ENCODE results near the gene LPCAT4.

Gene LPCAT4

DNA sequence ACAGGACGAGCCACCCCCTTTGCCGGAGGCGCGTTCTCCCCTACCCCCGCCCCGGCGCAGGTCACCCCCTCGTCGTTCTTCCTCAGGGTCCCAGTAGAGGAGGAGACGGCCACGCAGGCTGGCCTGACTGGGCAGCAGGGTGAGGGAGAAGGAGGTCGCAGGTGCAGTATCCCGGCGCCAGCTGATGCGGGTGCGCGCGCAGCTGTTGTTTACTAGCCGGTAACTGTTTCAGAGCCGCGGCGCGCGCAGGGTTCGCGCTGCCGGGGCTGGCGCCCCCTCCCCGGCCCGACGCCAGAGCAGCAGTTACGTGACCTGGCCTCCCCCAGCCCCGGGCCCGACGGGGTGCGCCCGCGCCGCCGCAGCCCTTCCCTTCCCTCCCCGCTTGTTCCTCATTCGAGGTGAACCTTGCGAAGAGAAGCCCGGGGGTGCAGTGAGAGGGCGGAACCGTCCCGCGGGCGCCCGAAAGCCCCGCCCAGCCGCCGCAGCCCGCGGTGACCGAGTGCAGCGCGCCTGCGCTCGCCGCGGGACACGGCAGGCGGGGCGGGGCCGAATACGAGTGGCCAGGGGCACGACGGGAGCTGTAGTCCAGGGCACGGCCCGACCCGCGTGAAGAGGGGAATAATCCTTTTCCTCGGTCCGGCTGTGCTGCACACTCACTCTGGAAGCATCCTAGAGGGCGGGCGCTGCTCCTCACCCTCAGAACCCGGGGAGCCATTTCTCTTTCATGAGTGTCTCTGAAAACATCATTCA, 29.3 kb downstream of the LPCAT4 start, which contains the start of gene SLC12A6:
SLC12A6 (minus strand) TSS at position 225 of the 750 bp plus-strand sequence. CDS start 1,101 bp downstream, outside the sequence.
- DNase-seq (ENCODE audit: low read depth in 3 of 3) = peak; percentile 81 to 88 (median 85)

DNA sequence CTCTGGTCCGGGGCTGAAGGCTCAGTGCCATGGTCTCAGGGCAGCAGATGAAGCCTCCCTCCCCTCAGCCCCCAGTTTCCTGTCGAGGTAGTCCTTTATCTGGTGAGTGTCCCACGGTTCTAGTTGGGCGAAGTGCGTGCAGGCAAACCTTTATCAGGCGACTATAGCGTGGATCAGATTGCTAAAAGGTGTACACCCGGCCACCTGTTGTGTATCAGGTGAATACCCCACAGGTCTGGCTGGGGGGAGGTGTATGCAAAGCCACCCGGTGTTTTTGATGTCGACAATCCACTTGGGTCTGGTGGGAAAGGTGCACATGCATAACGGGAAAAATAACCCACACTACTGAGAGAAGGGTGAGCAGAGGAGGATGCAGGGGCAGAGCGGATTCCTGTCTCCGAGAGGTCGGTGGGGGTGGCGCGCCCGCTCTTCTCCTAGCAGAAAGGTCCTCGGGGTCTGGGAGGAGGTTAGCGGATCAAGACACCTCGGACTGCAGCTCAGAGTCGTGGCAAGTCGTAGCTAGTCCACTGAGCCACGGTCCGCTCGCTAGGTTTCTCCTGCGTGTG, 29.9 kb downstream of the LPCAT4 start:
- DNase-seq (ENCODE audit: low read depth in 3 of 3) = no peak

DNA sequence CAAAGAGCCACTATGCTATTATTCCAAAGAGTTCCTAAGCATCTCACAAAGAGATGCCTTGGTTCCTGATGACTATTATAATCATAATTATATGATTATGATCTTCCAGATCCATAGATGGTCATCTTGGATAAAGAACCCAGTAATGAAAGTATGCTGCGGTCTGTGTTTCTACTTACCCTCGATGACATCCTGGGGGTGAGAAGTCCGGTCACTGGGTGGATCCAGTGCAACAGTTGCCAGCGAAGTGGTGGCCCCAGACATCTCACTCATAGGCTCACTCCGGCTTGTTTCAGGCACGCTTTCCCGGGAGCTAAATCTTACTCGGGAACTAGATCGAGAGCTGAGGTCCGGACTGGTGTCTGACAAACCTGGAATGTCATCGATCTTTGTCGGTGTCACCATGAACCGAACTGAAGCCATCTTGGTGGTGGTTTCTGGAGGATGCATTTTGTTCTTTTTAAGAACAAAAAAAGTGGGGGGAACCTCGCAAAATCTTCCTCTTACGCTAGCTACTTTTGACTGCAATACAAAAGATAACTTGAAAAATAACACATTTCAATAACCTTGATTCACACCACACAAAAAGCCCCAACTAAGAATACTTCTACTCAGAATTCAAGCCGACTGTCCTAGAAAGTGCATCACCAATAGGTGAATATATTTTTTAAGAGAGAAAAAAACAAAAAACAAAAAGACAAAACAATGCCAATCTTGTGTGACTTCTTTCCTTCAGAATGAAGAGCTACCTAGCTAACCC, 30.6 kb downstream of the LPCAT4 start:
- DNase-seq (ENCODE audit: low read depth in 3 of 3) = no peak

DNA sequence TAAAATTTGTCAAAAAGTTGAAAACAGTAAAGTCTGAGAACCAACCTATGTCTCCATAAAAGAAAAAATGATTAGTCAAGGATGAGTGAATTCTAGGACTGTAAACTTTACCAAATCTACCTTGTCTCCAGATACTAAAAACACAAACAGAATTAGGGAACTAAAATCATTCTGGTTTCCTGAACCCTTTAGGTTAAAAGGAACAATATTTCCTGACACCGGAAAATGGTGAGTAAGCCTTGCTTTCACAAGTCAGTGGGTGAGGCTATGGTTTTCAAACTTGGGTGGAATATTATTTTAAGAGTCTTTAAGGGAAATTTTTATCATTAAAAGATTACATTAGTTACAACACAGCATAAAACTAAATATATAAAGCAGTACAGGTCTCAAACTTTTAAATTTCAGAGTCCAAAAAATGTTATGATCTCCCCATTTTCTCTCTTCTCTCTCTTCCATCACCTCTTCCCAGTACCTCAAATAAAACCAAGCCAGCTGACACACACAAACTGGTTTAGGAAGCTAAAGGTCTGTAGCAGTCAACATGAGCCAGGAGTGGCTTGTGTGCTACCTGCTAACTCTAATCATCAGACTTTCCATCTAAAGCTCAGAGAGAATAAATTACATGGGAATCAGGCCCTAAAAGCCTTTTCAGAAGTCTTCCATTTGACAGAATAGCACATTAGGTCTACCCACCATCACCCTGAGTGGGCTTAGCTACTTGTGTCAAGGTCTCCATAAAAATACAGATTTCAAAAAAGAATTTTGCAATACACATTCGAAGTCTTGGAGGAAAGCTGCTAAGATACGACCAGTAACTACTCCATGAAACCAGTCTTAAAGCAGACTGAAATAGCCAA, 31.6 kb downstream of the LPCAT4 start:
- DNase-seq (ENCODE audit: low read depth in 3 of 3) = no peak

DNA sequence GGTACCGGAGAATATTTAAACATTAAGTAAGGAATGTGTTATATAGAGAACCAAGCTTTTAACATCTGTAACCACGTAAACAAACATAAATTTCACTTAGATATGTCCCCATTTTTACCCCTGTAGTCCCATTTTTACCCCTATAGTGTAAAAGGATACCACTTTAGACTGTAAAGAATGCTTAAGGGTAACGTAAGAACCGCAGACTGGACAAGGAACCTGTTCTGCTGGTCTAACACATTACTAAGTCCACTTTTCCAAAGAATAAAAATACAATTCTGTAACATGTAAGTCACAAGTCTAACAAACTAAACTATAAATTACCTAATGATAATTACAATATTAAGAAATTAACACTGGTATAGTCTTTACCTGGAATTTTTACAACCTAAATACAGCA, 32.3 kb downstream of the LPCAT4 start:
- no peak for DNase-seq (ENCODE audit: low read depth in 3 of 3)

DNA sequence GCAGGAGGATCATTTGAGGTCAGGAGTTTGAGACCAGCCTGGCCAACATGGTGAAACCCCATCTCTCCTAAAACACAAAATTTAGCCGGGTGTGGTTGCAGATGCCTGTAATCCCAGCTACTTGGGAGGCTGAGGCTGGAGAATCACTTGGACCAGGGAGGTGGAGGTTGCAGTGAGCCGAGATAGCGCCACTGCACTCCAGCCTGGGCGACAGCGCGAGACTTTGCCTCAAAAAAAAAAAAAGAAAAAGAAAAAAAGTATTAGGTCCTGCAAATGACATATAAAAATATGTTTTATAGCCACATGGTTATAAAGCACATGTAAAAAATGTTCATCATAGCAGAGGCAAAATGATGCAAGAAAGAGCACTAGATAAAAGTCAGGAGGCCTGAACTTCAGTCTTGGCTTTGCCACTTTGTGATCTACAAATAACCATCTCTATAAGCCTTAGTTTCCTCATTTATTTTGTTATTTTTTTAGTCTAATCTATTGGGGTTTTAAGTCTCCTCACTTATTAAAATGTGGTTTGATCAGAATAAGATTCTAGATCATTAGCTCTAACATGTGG, 34.4 kb downstream of the LPCAT4 start:
- DNase-seq (ENCODE audit: low read depth in 3 of 3) = no peak

DNA sequence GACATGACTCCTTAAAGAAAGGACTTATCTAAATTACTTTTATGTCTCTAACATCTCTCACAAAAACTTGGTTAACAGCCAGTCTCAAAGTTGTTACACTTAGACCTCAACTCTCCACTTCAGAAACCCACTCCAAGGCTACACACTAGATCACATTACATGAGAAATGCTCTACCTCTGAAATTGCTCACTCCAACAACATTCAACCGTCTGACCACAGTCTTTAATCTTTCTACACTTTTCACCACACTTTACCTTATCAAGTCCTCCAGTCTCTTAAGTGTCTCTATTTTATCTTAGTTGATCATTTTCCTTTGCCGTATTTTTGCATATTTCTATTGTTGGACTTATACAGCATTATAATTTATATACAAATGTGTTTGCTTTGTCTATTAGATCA, 35.2 kb downstream of the LPCAT4 start:
- no peak for DNase-seq (ENCODE audit: low read depth in 3 of 3)

DNA sequence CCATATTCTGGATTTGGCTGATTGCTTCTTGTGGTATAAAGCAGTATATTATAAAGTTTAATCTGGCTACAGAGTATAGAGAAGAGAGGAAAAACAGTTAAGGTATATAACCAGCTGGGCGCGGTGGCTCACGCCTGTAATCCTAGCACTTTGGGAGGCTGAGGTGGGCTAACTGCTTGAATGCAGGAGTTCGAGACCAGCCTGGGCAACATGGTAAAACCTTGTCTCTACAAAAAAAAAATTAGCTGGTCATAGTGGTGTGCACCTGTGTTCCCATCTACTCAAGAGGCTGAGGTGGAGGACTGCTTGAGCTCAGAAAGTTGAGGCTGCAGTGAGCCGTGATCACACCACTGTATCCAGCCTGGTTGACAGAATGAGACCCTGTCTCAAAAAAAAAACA, 36.7 kb downstream of the LPCAT4 start:
- no peak for DNase-seq (ENCODE audit: low read depth in 3 of 3)

DNA sequence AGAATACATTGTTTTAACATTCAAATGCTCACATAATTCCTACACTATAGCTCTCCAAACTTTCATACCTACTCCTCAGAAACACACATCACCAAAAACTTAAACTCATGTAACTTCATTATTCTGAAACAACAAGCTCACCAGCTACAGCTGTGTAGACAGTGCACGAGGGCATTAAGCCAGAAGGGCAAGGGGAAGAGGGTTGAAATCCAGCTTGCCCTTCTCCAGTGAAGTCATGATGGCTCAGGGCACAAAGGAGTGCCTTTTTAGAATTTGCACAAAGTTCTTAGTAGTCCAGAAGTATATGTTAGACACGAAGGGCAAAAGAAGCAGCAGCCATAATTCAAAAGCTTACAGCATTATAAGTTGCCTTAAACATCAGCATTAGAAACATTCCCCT, 38.0 kb downstream of the LPCAT4 start:
- DNase-seq (ENCODE audit: low read depth in 3 of 3) = no peak

DNA sequence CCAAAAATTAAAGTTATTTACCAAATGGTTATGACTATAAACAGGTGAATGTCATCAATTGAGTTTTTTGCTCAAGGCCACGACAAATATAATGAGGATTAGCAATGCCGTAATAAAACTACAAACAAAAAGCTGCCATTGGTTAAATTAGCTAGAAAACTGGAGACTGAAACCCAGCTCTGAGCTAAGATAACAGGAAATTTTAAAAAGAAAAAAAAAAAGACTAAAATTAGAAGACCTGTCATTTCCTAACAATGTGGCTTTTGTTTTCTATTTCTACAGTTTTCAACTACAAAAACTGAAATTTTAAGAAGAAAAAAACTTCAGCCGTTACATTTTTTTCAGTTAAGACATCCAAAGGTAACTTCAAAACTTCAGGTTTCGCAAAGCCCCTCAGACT, 39.1 kb downstream of the LPCAT4 start:
- DNase-seq (ENCODE audit: low read depth in 3 of 3) = no peak

DNA sequence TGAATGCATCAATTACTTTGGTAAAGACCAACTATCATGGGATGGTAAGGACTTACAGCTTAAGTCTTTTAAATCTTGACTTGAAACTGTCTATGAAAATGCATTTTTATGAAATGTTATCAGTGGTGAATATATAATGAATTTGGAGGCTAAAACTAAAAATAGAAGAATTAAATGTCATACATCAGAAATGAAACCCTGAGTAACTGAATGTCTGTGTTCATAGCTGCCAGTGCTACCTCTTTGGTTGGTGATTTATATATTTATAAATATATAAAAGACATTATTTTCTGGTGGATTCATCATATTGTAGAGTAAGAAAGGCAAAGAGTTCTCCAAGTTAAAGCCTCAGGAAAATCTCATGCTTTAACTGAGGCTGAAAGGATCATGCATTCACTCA, 41.6 kb downstream of the LPCAT4 start:
- no peak for DNase-seq (ENCODE audit: low read depth in 3 of 3)

DNA sequence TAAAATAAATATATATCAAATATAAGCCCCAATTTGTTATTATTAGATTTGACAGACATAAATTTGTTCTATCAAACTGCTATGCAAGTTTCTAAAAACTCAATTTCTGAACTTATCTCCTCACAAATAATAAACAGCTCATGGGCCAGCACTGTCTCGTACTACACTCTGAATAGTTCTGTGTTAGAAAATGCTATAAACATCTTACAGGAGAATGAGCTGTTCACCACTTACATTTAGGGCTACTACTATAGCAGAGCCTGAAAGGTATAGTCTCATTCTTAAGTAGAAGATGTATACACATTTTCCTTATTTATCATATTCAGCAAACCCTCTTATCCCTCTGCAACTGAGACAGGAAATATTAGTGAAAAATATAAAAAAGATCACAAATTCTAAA, 42.1 kb downstream of the LPCAT4 start:
- DNase-seq (ENCODE audit: low read depth in 3 of 3) = no peak

DNA sequence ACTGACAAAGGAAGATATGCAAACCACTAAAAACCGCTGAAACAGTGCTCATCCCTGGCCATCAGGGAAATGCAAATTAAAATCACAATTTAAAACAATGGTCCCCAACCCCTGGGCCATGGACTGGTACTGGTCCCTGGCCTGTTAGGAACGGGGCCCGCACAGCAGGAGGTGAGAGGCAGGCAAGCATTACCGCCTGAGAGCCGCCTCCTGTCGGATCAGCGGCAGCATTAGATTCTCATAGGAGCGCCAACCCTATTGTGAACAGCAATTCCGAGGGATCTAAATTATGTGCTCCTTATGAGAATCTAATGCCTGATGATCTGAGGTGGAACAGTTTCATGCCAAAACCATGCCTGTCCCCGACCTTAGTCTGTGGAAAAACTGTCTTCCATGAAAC, 43.8 kb downstream of the LPCAT4 start:
- DNase-seq (ENCODE audit: low read depth in 3 of 3) = no peak

DNA sequence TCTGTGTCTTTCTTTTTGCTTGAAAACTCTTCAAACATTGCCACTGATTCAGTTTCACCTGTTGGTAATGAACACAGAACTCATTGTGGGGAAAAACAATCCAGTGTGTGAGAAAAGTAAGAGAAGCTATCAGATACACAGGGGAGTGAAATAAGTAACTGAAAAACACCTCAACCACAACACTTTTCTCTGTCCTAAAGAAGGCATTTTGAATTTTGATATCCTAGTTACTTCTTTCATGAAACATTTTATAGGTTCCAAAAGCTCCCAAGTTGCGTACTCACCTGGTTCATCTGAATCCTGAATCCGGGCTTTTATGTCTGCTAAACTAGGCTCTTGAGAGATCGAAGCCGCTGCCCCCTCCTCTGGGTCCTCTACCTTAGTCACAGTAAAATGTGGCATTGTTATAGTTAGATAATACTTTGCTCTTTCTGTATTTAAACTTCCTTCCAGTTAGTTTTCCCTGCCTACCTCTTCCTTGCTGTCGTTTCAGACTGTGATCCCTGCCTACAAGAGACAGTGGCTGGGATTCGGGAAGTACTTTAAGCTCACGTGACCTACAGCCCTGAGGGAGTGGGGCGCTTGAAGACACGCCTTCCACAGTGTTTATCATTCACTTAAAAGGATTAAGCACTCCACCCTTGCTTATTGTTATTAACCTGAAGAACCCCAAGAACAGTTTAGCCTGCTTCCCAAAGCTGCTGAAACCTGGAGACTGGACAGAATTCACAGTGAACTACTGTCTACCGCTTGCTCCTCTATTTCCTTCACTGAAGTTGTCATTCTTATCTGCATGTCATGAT, 48.5 kb downstream of the LPCAT4 start:
- no peak for DNase-seq (ENCODE audit: low read depth in 3 of 3)

DNA sequence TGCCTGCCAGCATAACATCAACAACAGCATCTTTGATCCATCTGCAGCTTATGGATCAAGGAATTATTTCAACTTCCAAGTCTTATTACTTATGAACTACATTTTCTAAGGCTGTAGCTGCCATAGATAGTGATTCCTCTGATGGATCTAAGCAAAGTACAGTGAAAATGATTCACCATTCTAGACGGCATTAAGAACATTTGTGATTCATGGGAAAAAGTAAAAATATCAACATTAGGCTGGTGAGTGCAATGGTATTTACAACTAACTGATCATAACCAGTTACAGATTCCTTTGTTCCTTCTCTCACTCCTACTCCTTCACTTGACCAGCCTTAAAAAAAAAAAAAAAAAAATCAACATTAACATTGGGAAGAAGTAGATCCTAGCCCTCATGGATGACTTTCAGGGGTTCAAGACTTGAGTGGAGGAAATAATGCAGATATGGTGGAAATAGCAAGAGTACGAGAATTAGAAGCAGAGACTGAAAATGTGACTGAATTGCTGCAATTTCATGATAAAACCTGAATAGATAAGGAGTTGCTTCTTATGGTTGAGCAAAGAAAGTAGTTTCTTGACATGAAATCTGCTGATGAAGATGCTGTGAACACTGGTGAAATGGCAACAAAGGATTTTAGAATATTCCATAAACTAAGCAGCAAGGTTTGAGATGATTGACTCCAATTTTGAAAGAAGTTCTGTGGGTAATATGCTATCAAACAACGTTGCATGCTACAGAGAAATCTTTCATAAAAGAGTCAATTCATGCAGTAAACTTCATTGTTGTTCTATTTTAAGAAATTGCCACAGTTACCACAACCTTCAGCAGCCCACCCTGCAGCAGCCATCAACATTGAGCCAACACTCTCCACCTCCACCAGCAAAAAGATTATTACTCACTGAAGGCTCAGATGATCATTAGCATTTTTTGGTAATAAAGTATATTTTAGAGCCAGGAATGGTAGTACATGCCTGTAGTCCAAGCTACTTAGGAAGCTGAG, 52.2 kb downstream of the LPCAT4 start:
- no peak for DNase-seq (ENCODE audit: low read depth in 3 of 3)

DNA sequence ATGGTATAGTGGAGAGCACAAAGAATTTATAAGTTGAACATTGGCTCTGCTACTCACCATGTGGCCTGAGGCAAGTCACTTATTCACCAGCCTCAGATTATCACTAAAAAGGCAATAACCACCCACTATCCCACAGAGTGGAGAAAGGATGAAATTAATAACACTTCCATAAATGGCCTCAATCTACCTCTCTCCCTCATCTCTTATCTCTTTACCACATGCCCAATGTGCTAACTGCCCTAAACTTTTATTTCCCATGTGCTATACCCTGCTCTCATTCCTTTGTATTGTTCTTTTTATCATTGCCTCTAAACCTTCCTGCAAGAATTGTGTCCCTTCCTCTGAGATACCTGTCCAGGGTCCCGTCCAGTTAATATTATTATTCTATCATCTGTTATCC, 55.4 kb downstream of the LPCAT4 start:
- no peak for DNase-seq (ENCODE audit: low read depth in 3 of 3)

All from stimulated activated CD4-positive, alpha-beta T cell treated with anti-CD3 and anti-CD28 coated beads, TNF-alpha, amount 100 ng/mL, for 24 hours (primary cell).